ENCODE measurements around the gene NECAB2.

Gene NECAB2

GRCh38 chr16:84033251-84034195 lies 65.5 kb downstream of the NECAB2 start:
- Histone ChIP-seq H3K27ac (ENCODE audit: low read length) (no peak overlapping the region), H3K9ac (ENCODE audit: low read length) (no peak overlapping the region), H3K27me3 (replicated peaks; ENCODE audit: insufficient read depth, low read length) (peaks cover 17% of the 10 kb centered on the region), H3F3A (ENCODE audit: insufficient read depth, low read length) (no peaks in the 10 kb centered on the region), H3K79me2 (ENCODE audit: low read length) (no peaks in the 10 kb centered on the region), H4K20me1 (ENCODE audit: insufficient read depth, low read length) (no peaks in the 10 kb centered on the region), H3K4me1 (ENCODE audit: low read length) (no peaks in the 10 kb centered on the region), H3K9me3 (replicated peaks; ENCODE audit: insufficient read depth, low read length) (no peaks in the 10 kb centered on the region), H3K9me2 (replicated peaks; ENCODE audit: insufficient read depth, low read length) (no peaks in the 10 kb centered on the region), H3K4me2 (ENCODE audit: low read depth, low read length) (no peak overlapping the region), H3K4me3 (ENCODE audit: low read length) (no peak overlapping the region), H2AFZ (ENCODE audit: low read length) (no peak overlapping the region), H3K36me3 (replicated peaks; ENCODE audit: insufficient read depth, low read length) (no peaks in the 10 kb centered on the region)
- no peak for DNase-seq
- TF ChIP-seq EZH2 (optimal IDR thresholded peaks at IDR 0.05; ENCODE audit: low read depth, low read length), result no peak
- TF ChIP-seq EZH2phosphoT487 (IDR thresholded peaks at IDR 0.05; ENCODE audit: low read length), result no peak
- TF ChIP-seq, protein P1, sequence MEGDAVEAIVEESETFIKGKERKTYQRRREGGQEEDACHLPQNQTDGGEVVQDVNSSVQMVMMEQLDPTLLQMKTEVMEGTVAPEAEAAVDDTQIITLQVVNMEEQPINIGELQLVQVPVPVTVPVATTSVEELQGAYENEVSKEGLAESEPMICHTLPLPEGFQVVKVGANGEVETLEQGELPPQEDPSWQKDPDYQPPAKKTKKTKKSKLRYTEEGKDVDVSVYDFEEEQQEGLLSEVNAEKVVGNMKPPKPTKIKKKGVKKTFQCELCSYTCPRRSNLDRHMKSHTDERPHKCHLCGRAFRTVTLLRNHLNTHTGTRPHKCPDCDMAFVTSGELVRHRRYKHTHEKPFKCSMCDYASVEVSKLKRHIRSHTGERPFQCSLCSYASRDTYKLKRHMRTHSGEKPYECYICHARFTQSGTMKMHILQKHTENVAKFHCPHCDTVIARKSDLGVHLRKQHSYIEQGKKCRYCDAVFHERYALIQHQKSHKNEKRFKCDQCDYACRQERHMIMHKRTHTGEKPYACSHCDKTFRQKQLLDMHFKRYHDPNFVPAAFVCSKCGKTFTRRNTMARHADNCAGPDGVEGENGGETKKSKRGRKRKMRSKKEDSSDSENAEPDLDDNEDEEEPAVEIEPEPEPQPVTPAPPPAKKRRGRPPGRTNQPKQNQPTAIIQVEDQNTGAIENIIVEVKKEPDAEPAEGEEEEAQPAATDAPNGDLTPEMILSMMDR (IDR thresholded peaks at IDR 0.05; ENCODE audit: low read length), result no peak

DNA sequence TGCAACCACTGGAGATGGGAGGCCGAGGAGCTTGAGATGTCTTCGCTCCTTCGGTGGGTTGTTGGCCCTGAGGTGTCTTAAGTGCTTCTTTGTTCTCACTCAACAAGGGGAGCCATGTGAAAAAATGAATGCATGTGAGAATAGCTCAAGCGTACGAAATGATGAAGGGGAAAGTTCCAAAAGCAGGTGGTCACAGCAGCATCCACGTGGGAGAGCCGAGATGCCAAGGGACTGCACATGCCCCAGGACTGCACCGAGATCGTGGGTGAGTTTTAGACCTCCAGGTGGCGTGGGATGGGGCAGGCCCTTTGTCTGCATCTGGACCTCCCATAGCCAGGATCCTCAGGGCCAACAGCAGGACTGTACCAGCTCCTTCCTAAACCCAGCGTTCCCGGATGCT lies 66.5 kb downstream of the NECAB2 start:
- Histone ChIP-seq H3K4me3 (ENCODE audit: low read length) (no peak overlapping the region), H3K27me3 (replicated peaks; ENCODE audit: insufficient read depth, low read length) (peaks cover 21% of the 10 kb centered on the region), H4K20me1 (ENCODE audit: insufficient read depth, low read length) (no peaks in the 10 kb centered on the region), H3K79me2 (ENCODE audit: low read length) (no peaks in the 10 kb centered on the region), H3K4me2 (ENCODE audit: low read depth, low read length) (no peak overlapping the region), H3K4me1 (ENCODE audit: low read length) (no peaks in the 10 kb centered on the region), H3K9ac (ENCODE audit: low read length) (no peak overlapping the region), H2AFZ (ENCODE audit: low read length) (no peak overlapping the region), H3F3A (ENCODE audit: insufficient read depth, low read length) (no peaks in the 10 kb centered on the region), H3K27ac (ENCODE audit: low read length) (no peak overlapping the region), H3K9me2 (replicated peaks; ENCODE audit: insufficient read depth, low read length) (no peaks in the 10 kb centered on the region), H3K9me3 (replicated peaks; ENCODE audit: insufficient read depth, low read length) (no peaks in the 10 kb centered on the region), H3K36me3 (replicated peaks; ENCODE audit: insufficient read depth, low read length) (no peaks in the 10 kb centered on the region)
- no peak for DNase-seq
- TF ChIP-seq EZH2phosphoT487 (IDR thresholded peaks at IDR 0.05; ENCODE audit: low read length) (no peak), EZH2 (optimal IDR thresholded peaks at IDR 0.05; ENCODE audit: low read depth, low read length) (no peak)
- TF ChIP-seq, protein P1 (IDR thresholded peaks at IDR 0.05; ENCODE audit: low read length), result no peak

- no peak overlapping the region for H3K9ac ChIP-seq (ENCODE audit: low read length)
- H3K79me2 ChIP-seq (ENCODE audit: low read length), result no peaks in the 10 kb centered on the region
- no peak overlapping the region for H3K4me3 ChIP-seq (ENCODE audit: low read length)
- H3K4me1 ChIP-seq (ENCODE audit: low read length), result no peaks in the 10 kb centered on the region
- no peak for TF ChIP-seq EZH2phosphoT487 (IDR thresholded peaks at IDR 0.05; ENCODE audit: low read length)
- TF ChIP-seq, protein P1 (IDR thresholded peaks at IDR 0.05; ENCODE audit: low read length), result no peak
- TF ChIP-seq EZH2 (optimal IDR thresholded peaks at IDR 0.05; ENCODE audit: low read depth, low read length), result no peak
- H4K20me1 ChIP-seq (ENCODE audit: insufficient read depth, low read length), result no peaks in the 10 kb centered on the region
- H3K27ac ChIP-seq (ENCODE audit: low read length), result no peak overlapping the region
- H3F3A ChIP-seq (ENCODE audit: insufficient read depth, low read length), result no peaks in the 10 kb centered on the region
- no peaks in the 10 kb centered on the region for H3K36me3 ChIP-seq (replicated peaks; ENCODE audit: insufficient read depth, low read length)
- H3K4me2 ChIP-seq (ENCODE audit: low read depth, low read length), result no peak overlapping the region
- no peaks in the 10 kb centered on the region for H3K9me2 ChIP-seq (replicated peaks; ENCODE audit: insufficient read depth, low read length)
- no peak for DNase-seq
- H3K9me3 ChIP-seq (replicated peaks; ENCODE audit: insufficient read depth, low read length), result no peaks in the 10 kb centered on the region
- peaks cover 28% of the 10 kb centered on the region for H3K27me3 ChIP-seq (replicated peaks; ENCODE audit: insufficient read depth, low read length)
- no peak overlapping the region for H2AFZ ChIP-seq (ENCODE audit: low read length)
These were observed 68.1 kb downstream of the NECAB2 start for GRCh38 chr16:84036131-84036530.
